Stimulated activated CD8-positive, alpha-beta memory T cell treated with anti-CD3 and anti-CD28 coated beads, Interleukin-2, amount 100 ng/mL, for 48 hours (primary cell): ENCODE measurements around the gene MRPS22.
A peak's percentile ranks its signal among the peaks of the same experiment; 100 is the strongest.

ENCODE experiments used
- DNase-seq, 2 donors: peaks; one replicate each; pipeline ENCODE4 v3.0.0-alpha.2; 2020; ENCODE audit warnings: low read depth in 2 of 2

MRPS22 gene

GRCh38 chr3:139343895-139344856 lies at the start of gene MRPS22:
Gene MRPS22 (plus strand): TSS chr3:139344020. CDS start chr3:139344027, 7 bp downstream.
- DNase-seq = peak; percentile 53 to 63

- no peak for DNase-seq
Observed at GRCh38 chr3:139295040-139295439, 48.8 kb upstream of the MRPS22 start.

GRCh38 chr3:139296141-139296718 lies 47.6 kb upstream of the MRPS22 start:
- no peak for DNase-seq

- DNase-seq = no peak
Observed at GRCh38 chr3:139297588-139298311, 46.1 kb upstream of the MRPS22 start.

- no peak for DNase-seq
Observed at GRCh38 chr3:139299261-139300132, 44.3 kb upstream of the MRPS22 start.

- DNase-seq = no peak
Observed at GRCh38 chr3:139300416-139300815, 43.4 kb upstream of the MRPS22 start.

- DNase-seq = no peak
Observed at GRCh38 chr3:139301183-139301582, 42.6 kb upstream of the MRPS22 start.

GRCh38 chr3:139301654-139302053 lies 42.2 kb upstream of the MRPS22 start:
- DNase-seq = no peak

- DNase-seq = no peak
Observed at GRCh38 chr3:139302084-139302800, 41.6 kb upstream of the MRPS22 start.

GRCh38 chr3:139302801-139303113 lies 41.1 kb upstream of the MRPS22 start:
- DNase-seq = no peak

- DNase-seq = no peak
Observed at GRCh38 chr3:139303216-139303615, 40.6 kb upstream of the MRPS22 start.

GRCh38 chr3:139304383-139304782 lies 39.4 kb upstream of the MRPS22 start:
- no peak for DNase-seq

- no peak for DNase-seq
Observed at GRCh38 chr3:139306078-139306477, 37.7 kb upstream of the MRPS22 start.

GRCh38 chr3:139307072-139307491 lies 36.7 kb upstream of the MRPS22 start:
- DNase-seq = no peak

- no peak for DNase-seq
Observed at GRCh38 chr3:139307601-139308555, 35.9 kb upstream of the MRPS22 start.

GRCh38 chr3:139308560-139308959 lies 35.3 kb upstream of the MRPS22 start:
- DNase-seq = no peak

GRCh38 chr3:139309061-139309591 lies 34.7 kb upstream of the MRPS22 start:
- no peak for DNase-seq

- no peak for DNase-seq
Observed at GRCh38 chr3:139309880-139310279, 33.9 kb upstream of the MRPS22 start.

- no peak for DNase-seq
Observed at GRCh38 chr3:139310474-139310933, 33.3 kb upstream of the MRPS22 start.
